NCI-H82 treated with DMSO at 0.1 percent for 48 hours (cell line): ENCODE measurements around the gene AGO3.
A peak's percentile ranks its signal among the peaks of the same experiment; 100 is the strongest.

Experiments used
- DNase-seq: peaks from one replicate; lab custom pipeline; 2025; ENCODE audit not compliant: unreplicated experiment; lab: John Stamatoyannopoulos, UW

AGO3 gene

DNA sequence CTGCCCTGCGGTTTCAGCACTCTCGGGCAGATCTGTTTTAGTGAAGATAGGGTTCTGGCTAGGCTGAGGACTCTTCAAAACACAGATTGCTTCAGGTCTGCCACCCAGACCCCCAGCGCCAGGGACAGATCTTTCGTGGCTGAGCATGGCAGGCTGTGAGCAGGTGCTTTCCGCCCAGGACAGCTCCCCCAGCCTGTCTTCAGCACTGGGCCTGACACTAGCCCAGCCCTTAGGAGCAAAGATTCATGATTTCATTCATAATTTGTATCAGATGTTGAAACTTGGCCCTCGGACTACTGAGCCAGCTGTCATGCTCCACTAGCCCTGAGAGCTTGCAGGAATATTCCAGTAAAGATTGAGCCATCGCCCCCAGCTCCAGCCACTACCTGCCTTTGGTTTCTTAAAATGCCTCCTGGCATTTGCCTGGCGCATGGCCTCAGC, 163.7 kb downstream of the AGO3 start:
- no peak for DNase-seq

DNA sequence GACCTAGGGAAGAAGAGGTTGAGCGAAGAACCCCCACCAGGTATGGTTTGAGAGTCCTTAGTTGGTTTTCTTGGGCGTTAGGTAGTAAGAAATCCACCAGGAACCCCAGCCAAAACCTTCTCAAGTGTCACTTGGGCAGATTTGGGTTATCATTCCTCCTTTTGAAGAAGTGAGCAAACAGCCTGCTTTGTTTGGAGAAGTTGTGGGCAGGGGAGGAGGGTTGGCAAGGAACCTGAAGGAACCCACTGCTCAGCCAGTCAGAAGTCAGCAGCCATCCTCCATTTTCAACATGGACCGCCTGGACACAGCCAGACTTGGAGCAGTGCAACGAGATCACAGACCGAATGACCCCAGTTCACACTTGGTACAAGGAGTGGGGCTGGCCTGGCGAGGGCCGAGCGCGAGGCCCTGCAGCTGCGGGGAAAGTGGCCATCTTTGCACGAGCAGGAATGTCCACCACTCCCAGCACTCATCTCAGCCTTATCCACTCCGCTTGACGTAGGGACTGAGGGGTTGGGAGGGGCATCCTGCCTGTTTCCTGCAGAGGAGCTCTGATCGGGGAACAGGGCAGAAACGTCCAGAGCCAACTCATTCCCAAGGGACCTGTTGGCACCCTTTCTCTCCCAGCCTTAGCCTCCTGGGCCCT, 165.0 kb downstream of the AGO3 start:
- DNase-seq, result no peak

GRCh38 chr1:36096500-36097432, 165.9 kb downstream of the AGO3 start:
- DNase-seq, result no peak

DNA sequence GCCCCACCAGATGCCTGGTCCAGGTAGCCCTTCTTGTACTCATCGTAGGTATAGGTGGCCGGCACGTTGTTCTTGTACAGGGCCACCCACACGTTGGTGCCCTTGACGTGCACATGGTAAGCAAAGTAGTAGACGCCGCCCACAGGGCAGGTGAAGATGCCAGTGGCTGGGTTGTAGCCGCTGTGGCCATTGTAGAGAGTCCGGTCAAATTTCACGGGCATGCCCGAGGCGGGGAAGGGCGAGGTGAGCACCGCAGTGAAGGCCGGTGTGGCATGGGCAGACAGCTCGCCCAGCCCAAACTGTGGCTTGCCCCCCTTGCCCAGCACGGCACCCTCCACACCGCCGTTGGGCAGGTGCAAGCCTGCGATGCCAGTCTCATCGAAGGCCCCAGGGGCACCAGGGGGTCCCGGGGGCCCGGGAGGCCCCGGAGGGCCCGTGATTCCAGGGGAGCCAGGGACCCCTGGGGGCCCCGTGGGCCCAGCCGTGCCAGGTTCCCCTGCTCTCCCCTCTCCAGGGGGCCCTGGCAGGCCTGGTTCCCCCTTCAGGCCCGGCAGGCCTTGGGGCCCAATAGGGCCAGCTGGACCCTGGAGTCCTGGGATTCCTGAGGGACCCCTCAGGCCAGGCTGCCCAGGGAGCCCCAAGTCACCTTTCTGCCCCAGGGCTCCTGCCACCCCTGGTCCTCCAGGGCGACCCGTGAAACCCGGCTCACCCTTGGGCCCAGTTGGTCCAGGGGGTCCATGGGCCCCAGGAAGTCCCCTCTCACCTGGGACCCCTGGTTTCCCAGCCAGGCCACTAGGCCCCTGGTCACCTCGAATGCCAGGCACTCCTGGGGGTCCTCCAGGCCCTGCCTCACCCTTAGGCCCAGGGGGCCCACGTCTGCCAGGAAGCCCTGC, 167.0 kb downstream of the AGO3 start:
- no peak for DNase-seq

- DNase-seq, result no peak
Observed at GRCh38 chr1:36098650-36099365, 167.9 kb downstream of the AGO3 start.

GRCh38 chr1:36099681-36100341, 168.9 kb downstream of the AGO3 start:
- DNase-seq, result no peak

DNA sequence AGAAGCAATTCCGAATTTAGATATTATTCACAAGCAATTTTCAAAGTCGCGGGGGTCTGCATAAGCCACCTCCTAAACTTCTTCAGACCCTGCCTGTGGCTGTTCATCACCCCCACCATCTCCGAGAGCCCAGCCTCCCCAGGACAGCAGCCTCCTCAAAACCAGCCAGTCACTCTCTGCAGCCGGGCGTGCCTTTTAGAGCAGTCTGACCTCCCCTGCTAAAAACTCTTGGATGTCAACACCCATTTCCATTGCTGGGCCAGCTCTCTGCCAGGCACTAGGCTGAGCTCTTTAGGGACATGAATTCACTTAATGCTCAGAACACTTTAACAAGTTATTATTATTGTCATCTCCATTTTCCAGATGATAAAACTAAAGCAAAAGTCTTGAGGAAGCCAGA, 169.5 kb downstream of the AGO3 start:
- no peak for DNase-seq

DNA sequence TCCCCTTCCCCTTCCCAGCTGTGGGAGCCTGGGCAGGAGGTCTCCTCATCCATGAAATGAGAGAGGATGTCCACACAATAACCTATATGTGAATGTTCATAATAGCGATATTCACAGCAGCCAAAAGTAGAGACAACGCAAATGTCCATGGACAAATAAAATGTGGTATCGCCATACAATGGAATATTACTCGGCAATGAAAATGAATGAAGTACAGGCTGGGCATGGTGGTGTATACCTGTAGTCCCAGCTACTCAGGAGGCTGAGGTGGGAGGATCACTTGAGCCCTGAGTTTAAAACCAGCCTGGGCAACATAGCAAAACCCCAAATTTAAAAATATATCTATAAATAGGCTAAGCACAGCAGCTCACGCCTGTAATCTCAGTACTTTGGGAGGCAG, 170.6 kb downstream of the AGO3 start:
- no peak for DNase-seq

DNA sequence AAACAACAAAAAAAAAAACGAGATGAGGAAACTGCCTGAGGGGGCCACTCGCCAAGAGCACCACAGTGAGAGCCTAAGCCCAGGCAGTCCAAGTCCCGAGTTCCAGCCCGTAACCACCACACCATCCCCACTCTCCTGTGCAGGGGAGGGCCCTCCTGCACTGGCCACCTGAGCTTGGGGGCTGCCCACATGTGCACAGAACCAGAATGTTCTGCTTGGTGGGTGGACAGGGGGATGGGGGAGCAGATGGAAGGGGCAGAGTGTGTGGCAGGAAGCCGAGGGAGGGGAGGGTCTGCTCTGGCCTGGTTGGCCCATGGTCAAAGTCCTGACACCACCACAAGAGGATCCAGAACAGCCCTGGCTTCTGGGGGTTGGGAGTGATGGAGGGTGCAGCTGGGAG, 175.4 kb downstream of the AGO3 start:
- DNase-seq, result no peak

DNA sequence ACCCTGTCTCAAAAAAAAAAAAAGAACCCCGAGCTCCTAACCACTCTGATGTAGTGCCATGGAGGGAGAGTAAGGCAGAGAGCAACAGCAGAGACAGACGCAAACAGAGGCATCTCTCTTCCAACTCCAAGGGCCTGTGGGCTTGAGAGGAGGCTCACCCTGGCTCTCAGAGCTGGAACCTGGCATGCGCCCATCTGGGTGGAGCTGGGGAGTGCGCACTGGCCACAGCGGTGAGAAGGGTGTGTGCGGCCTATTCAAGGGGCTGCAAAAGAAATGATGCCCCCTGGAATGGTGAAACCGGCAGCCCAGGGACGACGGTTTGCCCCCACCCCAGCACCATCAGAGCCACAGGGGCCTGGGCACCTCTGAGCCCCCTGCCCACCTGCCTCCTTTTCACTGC, 176.5 kb downstream of the AGO3 start:
- no peak for DNase-seq

- DNase-seq, result no peak
Observed at GRCh38 chr1:36108314-36108713, 177.4 kb downstream of the AGO3 start.

DNA sequence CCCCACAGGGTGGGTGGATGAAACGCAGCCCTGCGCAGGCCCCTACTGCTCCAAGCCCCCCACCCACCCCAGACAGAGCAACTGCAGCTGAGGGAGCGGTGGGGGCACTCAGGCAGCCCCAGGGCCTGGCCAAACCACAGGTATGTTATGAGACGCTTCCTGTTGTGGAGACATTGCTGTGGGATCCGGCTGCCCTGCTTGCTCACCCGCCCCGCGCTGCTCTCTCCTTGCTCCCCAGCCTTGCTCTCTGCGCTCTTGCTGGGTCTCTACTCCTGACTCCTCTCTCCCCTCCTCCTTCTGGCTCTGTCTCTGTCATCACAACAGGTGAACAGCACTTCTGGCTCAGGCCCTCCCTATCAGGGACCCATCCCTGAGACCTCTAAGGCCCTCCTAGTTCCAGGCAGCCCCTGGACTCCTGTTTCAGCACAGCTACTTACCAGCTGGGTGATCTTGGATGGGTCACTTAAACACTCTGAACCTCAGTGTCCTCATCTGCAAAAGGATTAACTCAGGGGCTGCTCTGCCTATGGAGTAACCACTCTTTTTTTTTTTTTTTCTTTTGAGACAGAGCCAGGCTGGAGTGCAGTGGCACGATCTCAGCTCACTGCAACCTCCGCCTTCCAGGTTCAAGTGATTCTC, 178.3 kb downstream of the AGO3 start:
- no peak for DNase-seq

DNA sequence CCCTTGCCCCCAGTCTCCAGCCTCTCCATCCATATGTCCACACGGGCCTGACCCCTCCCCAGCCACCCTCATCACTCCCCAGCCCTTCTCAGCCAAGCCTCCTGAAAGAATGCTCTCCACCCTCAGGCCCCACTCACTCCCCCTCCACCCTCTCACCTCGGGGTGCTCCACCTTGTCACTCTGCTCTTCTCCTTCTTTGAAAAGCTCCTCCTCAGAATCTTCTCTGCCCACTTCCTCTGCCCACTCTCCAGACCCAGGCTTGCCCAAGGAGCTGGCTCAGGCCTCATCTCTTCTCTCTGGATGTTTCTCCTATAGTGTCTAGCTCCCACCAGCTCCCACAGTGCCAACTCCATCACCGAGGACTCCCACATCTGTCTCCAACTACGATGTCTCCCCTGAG, 180.2 kb downstream of the AGO3 start:
- DNase-seq, result no peak

- DNase-seq, result no peak
Observed at GRCh38 chr1:36112823-36113222, 181.9 kb downstream of the AGO3 start.

DNA sequence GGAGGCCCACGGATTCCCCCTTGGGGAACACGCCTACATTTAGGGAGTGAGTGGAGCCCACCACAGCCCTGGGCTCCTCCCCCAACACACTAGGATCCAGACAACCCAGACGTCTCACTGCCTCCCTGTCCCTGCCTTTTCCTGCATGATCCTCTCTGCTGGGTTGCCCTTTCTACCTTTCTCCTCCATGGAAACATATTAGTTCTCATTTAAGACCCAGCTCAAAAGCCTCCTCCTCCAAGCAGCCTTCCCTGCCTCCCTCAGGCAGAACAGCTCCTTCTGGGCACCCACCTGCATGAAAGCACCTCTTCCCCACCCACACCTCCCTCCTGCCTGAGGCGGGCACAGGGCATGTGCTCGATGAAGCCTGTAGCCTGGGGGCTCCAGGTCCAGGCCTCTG, 183.5 kb downstream of the AGO3 start:
- no peak for DNase-seq

DNA sequence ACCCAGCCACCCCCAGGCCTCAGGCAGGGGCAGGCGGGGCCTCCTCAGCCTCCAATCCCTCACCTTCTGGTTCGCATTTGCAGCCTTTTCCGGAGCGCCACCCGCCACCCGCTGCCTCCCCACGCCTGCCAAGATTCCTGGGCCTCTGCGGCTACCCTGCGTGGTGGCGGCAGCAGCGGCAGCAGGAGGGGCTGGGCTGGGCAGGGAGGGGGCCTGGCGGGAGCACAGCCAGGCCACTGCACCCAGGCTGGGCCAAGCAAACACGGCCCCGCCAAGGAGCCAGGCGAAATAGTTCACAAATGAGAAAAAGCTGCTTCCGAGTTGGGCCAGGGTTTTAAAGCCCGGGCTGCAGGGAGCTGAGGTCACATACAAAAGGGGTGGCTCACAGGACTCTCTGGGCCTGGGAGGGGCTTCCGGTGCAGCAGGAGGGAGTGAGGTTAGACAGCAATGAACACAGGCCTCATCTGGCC, 184.3 kb downstream of the AGO3 start:
- no peak for DNase-seq

DNA sequence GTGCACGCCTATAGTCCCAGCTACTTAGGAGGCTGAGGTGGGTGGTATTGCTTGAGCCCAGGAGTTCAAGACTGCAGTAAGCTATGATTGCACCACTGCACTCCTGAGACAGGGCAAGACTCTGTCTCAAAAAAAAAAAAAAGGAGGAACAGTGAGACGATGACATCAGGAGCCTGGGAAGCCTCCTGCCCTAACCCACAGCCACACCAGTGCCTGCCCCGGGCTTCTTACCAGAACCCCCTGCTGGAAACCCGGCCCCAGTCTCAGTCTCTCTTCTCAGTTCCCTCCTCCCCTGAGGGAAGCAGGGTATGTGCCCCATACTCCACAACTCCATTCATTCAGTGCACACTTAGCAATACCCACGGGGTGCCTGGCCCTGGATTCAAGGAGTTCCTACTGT, 185.0 kb downstream of the AGO3 start:
- DNase-seq, result no peak

DNA sequence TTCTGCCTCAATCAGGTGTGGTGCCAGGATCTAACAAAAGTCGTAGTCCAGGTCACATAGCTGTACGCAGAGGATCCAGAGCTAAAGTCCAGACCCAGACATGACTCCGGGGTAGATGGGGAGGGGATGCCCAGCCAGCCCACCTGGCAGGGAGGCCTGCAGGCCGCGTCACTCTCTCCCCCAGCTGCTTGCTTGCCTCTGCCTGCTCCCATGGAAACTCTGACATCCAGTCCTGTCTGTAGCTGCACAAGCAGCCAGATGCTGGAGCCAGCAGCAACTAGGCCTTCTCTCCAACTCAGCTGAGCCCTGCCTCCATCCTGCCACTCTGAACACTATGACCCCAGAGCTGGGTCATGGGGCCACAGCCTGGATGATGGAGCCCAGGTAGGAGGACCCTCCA, 186.0 kb downstream of the AGO3 start:
- no peak for DNase-seq

- DNase-seq, result peak; percentile 28
Observed at GRCh38 chr1:36118447-36119204, 187.7 kb downstream of the AGO3 start.
